Suprapubic skin (tissue), 4 donors: ENCODE data around the gene M1AP. TPM values are rescaled to one million over a fixed set of nuclear protein-coding genes. Genes with fewer than 3 reads are reported as not detected.

Experiments used
- DNase-seq, 2 donors: peaks; one replicate each; pipeline ENCODE4 v3.0.0-alpha.2; 2019; ENCODE audit warnings: low spot score in 2 of 2
- H3K27ac ChIP-seq: fragments of 200-600 bp; sonication (generic); one replicate; pipeline ENCODE4 v1.5.1; 2019
- H3K27me3 ChIP-seq: fragments of 200-600 bp; sonication (generic); one replicate; pipeline ENCODE4 v1.5.1; 2019
- H3K36me3 ChIP-seq: fragments of 200-600 bp; sonication (generic); one replicate; pipeline ENCODE4 v1.5.1; 2019
- H3K4me1 ChIP-seq: fragments of 200-600 bp; sonication (generic); one replicate; pipeline ENCODE4 v1.5.1; 2019
- H3K4me3 ChIP-seq: fragments of 200-600 bp; sonication (generic); one replicate; pipeline ENCODE4 v1.5.1; 2019; ENCODE audit warnings: mild to moderate bottlenecking
- H3K9me3 ChIP-seq: fragments of 200-600 bp; sonication (generic); one replicate; pipeline ENCODE4 v1.5.1; 2019
- CTCF ChIP-seq, 2 donors: fragments of 200-600 bp in 1 of 2; fragments of 450-650 bp in 1 of 2; sonication (generic) in 1 of 2; IDR thresholded peaks; one replicate each; pipeline ENCODE4 v1.5.1; 2016 to 2019; ENCODE audit warnings: antibody characterized with exemption in 2 of 2, mild to moderate bottlenecking in 1 of 2, moderate library complexity in 1 of 2
- EP300 ChIP-seq: sonication (generic); formaldehyde crosslinking; IDR thresholded peaks from one replicate; pipeline ENCODE4 v1.6.1; 2017; ENCODE audit warnings: antibody characterized with exemption
- POLR2A ChIP-seq, 2 donors: fragments of 450-650 bp; IDR thresholded peaks; one replicate each; pipeline ENCODE4 v1.6.1; 2017; ENCODE audit warnings: antibody characterized with exemption in 2 of 2, mild to moderate bottlenecking in 2 of 2, moderate library complexity in 2 of 2
- POLR2AphosphoS5 ChIP-seq, 3 donors: sonication (generic); formaldehyde crosslinking; IDR thresholded peaks; one replicate each; pipeline ENCODE4 v1.6.1; 2017; ENCODE audit warnings: antibody characterized with exemption in 3 of 3
- WGBS: methylation state at CpG from one replicate; pipeline ENCODE4 v1.1.5; 2018; 5-methylcytosine and 5-hydroxymethylcytosine counted together
- total RNA-seq, 4 donors: library from RNA; depleted of rRNA; stranded (reverse); fragments of >200 nt; gene quantifications; one replicate each; pipeline ENCODE4 v1.1.0, GENCODE V29; 2016

Gene M1AP
- total RNA-seq, 4 donors from 2014 or later = 1.1 TPM; not detected in 3

GRCh38 chr2:74693213-74693612 is 45.1 kb upstream of the M1AP start:
- Histone ChIP-seq H3K4me3 (no peak overlapping the region), H3K27ac (no peak overlapping the region), H3K27me3 (no peaks in the 10 kb centered on the region), H3K36me3 (no peaks in the 10 kb centered on the region), H3K4me1 (peaks cover 4% of the 10 kb centered on the region), H3K9me3 (no peaks in the 10 kb centered on the region)
- no peak for DNase-seq
- no peak for TF ChIP-seq POLR2A (IDR thresholded peaks at IDR 0.05)
- no peak for TF ChIP-seq EP300
- no peak for TF ChIP-seq CTCF (IDR thresholded peaks at IDR 0.05)
- TF ChIP-seq POLR2AphosphoS5 (IDR thresholded peaks at IDR 0.05) = no peak

GRCh38 chr2:74691929-74692328 is 43.8 kb upstream of the M1AP start:
- TF ChIP-seq POLR2AphosphoS5 (IDR thresholded peaks at IDR 0.05) = no peak
- no peak for TF ChIP-seq CTCF (IDR thresholded peaks at IDR 0.05)
- H3K4me1 ChIP-seq = peaks cover 4% of the 10 kb centered on the region
- H3K27me3 ChIP-seq = no peaks in the 10 kb centered on the region
- no peak overlapping the region for H3K4me3 ChIP-seq
- no peak for DNase-seq
- WGBS = 80% methylated on average over 5 of the region's 5 CpGs
- H3K27ac ChIP-seq = no peak overlapping the region
- H3K36me3 ChIP-seq = no peaks in the 10 kb centered on the region
- H3K9me3 ChIP-seq = no peaks in the 10 kb centered on the region

- no peaks in the 10 kb centered on the region for H3K27me3 ChIP-seq
- DNase-seq = no peak
- no peak overlapping the region for H3K4me3 ChIP-seq
- TF ChIP-seq POLR2A (IDR thresholded peaks at IDR 0.05) = no peak
- TF ChIP-seq CTCF (IDR thresholded peaks at IDR 0.05) = peak; percentile 41 to 53
- TF ChIP-seq EP300 = no peak
- no peak for TF ChIP-seq POLR2AphosphoS5 (IDR thresholded peaks at IDR 0.05)
- WGBS = 5% methylated on average over 4 of the region's 4 CpGs
- peaks cover 4% of the 10 kb centered on the region for H3K4me1 ChIP-seq
- no peaks in the 10 kb centered on the region for H3K36me3 ChIP-seq
- H3K9me3 ChIP-seq = no peaks in the 10 kb centered on the region
- H3K27ac ChIP-seq = no peak overlapping the region
Observed at GRCh38 chr2:74690571-74690970, 42.4 kb upstream of the M1AP start.

GRCh38 chr2:74689671-74690070 is 41.5 kb upstream of the M1AP start:
- TF ChIP-seq POLR2A (IDR thresholded peaks at IDR 0.05) (no peak), EP300 (no peak), POLR2AphosphoS5 (IDR thresholded peaks at IDR 0.05) (no peak), CTCF (IDR thresholded peaks at IDR 0.05) (no peak)
- WGBS = 76% methylated on average over 3 of the region's 3 CpGs

GRCh38 chr2:74688881-74689280 is 40.8 kb upstream of the M1AP start:
- no peak overlapping the region for H3K4me3 ChIP-seq
- no peaks in the 10 kb centered on the region for H3K36me3 ChIP-seq
- TF ChIP-seq POLR2A (IDR thresholded peaks at IDR 0.05) (no peak), CTCF (IDR thresholded peaks at IDR 0.05) (no peak), POLR2AphosphoS5 (IDR thresholded peaks at IDR 0.05) (no peak), EP300 (no peak)
- DNase-seq = no peak
- H3K27ac ChIP-seq = no peak overlapping the region
- H3K9me3 ChIP-seq = no peaks in the 10 kb centered on the region
- H3K27me3 ChIP-seq = no peaks in the 10 kb centered on the region
- H3K4me1 ChIP-seq = no peaks in the 10 kb centered on the region
- 83% methylated on average over 1 of the region's 1 CpG for WGBS

More at GRCh38 chr2:74689671-74690070, 41.5 kb upstream of the M1AP start:
- Histone ChIP-seq H3K4me3 (no peak overlapping the region), H3K4me1 (peaks cover 4% of the 10 kb centered on the region), H3K9me3 (no peaks in the 10 kb centered on the region), H3K27ac (no peak overlapping the region), H3K36me3 (no peaks in the 10 kb centered on the region), H3K27me3 (no peaks in the 10 kb centered on the region)
- no peak for DNase-seq
